WTC11 (cell line): Measurements from ENCODE around the gene PNMA8B. TPM values are rescaled to one million over a fixed set of nuclear protein-coding genes. Genes with fewer than 3 reads are reported as not detected.

Experiments used
- ATAC-seq: fragments of 200-7000 bp; cut with Tn5 transposase; 2 replicates; pipeline ENCODE4 v1.10.0; 2021; ENCODE audit warnings: mild to moderate bottlenecking, moderate library complexity
- CTCF ChIA-PET: fragments of 300-600 bp; sonication (Branson Sonifier 250); formaldehyde crosslinking; loops from one replicate; lab custom pipeline; 2021; ENCODE audit warnings: antibody characterized with exemption; lab: Charles Lee
- POLR2A ChIA-PET: fragments of 350-600 bp; sonication (Branson Sonifier 250); formaldehyde crosslinking; loops from one replicate; lab custom pipeline; 2021; ENCODE audit warnings: antibody characterized with exemption; lab: Charles Lee
- DNase-seq: peaks from one replicate; pipeline ENCODE4 v3.0.0; 2021; ENCODE audit warnings: low spot score
- H3K27ac Mint-ChIP-seq: 2 replicates; pipeline ENCODE4 v1.8.0; 2021; ENCODE audit warnings: mixed read lengths
- H3K27me3 Mint-ChIP-seq: 2 replicates; pipeline ENCODE4 v1.8.0; 2021; ENCODE audit warnings: low read depth, mild to moderate bottlenecking, moderate library complexity, mixed read lengths
- H3K36me3 Mint-ChIP-seq: 2 replicates; pipeline ENCODE4 v1.8.0; 2021; ENCODE audit warnings: mixed read lengths
- H3K4me1 Mint-ChIP-seq: 2 replicates; pipeline ENCODE4 v1.8.0; 2022; ENCODE audit warnings: mixed read lengths
- H3K4me3 Mint-ChIP-seq: 2 replicates; pipeline ENCODE4 v1.8.0; 2021; ENCODE audit warnings: mild to moderate bottlenecking, moderate library complexity, mixed read lengths
- H3K9me3 Mint-ChIP-seq: 2 replicates; pipeline ENCODE4 v1.8.0; 2021; ENCODE audit warnings: mixed read lengths
- ATF2 ChIP-seq: sonication (generic); formaldehyde crosslinking; IDR thresholded peaks from 2 replicates; pipeline ENCODE4 v1.8.1; 2022; ENCODE audit warnings: low read depth, missing genetic modification reagents, borderline replicate concordance
- CDX4 ChIP-seq: fragments of 250-450 bp; sonication (Bioruptor Pico); IDR thresholded peaks from 2 replicates; pipeline ENCODE4 v1.9.0; 2021; ENCODE audit warnings: moderate library complexity, mild to moderate bottlenecking, inconsistent platforms, borderline replicate concordance
- E2F4 ChIP-seq: sonication (generic); formaldehyde crosslinking; IDR thresholded peaks from 2 replicates; pipeline ENCODE4 v1.8.1; 2022; ENCODE audit warnings: low read depth, mild to moderate bottlenecking, moderate library complexity, missing genetic modification reagents, borderline replicate concordance
- EMX1 ChIP-seq: fragments of 250-450 bp; sonication (Bioruptor Pico); IDR thresholded peaks from 2 replicates; pipeline ENCODE4 v1.8.0; 2021; ENCODE audit warnings: mild to moderate bottlenecking
- FOXK1 ChIP-seq: sonication (generic); formaldehyde crosslinking; IDR thresholded peaks from 2 replicates; pipeline ENCODE4 v1.8.0; 2022; ENCODE audit warnings: mild to moderate bottlenecking, moderate library complexity, missing genetic modification reagents
- FOXP1 ChIP-seq: sonication (generic); formaldehyde crosslinking; IDR thresholded peaks from 2 replicates; pipeline ENCODE4 v1.8.0; 2022; ENCODE audit warnings: missing genetic modification reagents, mild to moderate bottlenecking, moderate library complexity, borderline replicate concordance
- FOXP4 ChIP-seq: sonication (generic); formaldehyde crosslinking; IDR thresholded peaks from 2 replicates; pipeline ENCODE4 v1.8.0; 2022; ENCODE audit warnings: mild to moderate bottlenecking, missing genetic modification reagents
- HMGXB4 ChIP-seq: sonication (generic); formaldehyde crosslinking; IDR thresholded peaks from 2 replicates; pipeline ENCODE4 v1.8.1; 2023; ENCODE audit warnings: mild to moderate bottlenecking, moderate library complexity, missing genetic modification reagents
- KAT7 ChIP-seq: sonication (generic); formaldehyde crosslinking; IDR thresholded peaks from 2 replicates; pipeline ENCODE4 v1.8.1; 2023; ENCODE audit warnings: missing genetic modification reagents, mild to moderate bottlenecking, borderline replicate concordance
- NR1H2 ChIP-seq: sonication (generic); formaldehyde crosslinking; IDR thresholded peaks from 2 replicates; pipeline ENCODE4 v1.9.0; 2021; ENCODE audit warnings: mild to moderate bottlenecking, moderate library complexity, missing genetic modification reagents
- NR2C2 ChIP-seq: sonication (generic); formaldehyde crosslinking; IDR thresholded peaks from 2 replicates; pipeline ENCODE4 v1.8.0; 2022; ENCODE audit warnings: mild to moderate bottlenecking, missing genetic modification reagents
- PREB ChIP-seq: sonication (generic); formaldehyde crosslinking; IDR thresholded peaks from 2 replicates; pipeline ENCODE4 v1.8.1; 2022; ENCODE audit warnings: mild to moderate bottlenecking, missing genetic modification reagents, moderate library complexity, borderline replicate concordance
- RORB ChIP-seq: fragments of 250-450 bp; sonication (Bioruptor Pico); IDR thresholded peaks from 2 replicates; pipeline ENCODE4 v1.9.0; 2021; ENCODE audit warnings: mild to moderate bottlenecking
- ZNF138 ChIP-seq: sonication (generic); formaldehyde crosslinking; conservative IDR thresholded peaks from 2 replicates; pipeline ENCODE4 v1.8.1; 2022; ENCODE audit warnings: mild to moderate bottlenecking, moderate library complexity, missing genetic modification reagents
- ZNF219 ChIP-seq: sonication (generic); formaldehyde crosslinking; IDR thresholded peaks from 2 replicates; pipeline ENCODE4 v1.8.0; 2023; ENCODE audit warnings: missing genetic modification reagents, mild to moderate bottlenecking, borderline replicate concordance
- ZNF263 ChIP-seq: sonication (generic); formaldehyde crosslinking; IDR thresholded peaks from 2 replicates; pipeline ENCODE4 v1.8.1; 2022; ENCODE audit warnings: low read depth, mild to moderate bottlenecking, moderate library complexity, missing genetic modification reagents
- ZNF416 ChIP-seq: fragments of 250-450 bp; sonication (Bioruptor Pico); IDR thresholded peaks from 2 replicates; pipeline ENCODE4 v1.9.0; 2021; ENCODE audit warnings: mild to moderate bottlenecking, inconsistent platforms
- total RNA-seq: library from RNA; stranded (reverse); gene quantifications from 3 replicates; pipeline ENCODE4 v1.2.3, GENCODE V29; 2021

Gene PNMA8B
- total RNA-seq, 1 experiment from 2014 or later, result 2.8 TPM

- TF ChIP-seq E2F4 (CRISPR knock-in tag) (no peak), ATF2 (CRISPR knock-in tag) (no peak), NR1H2 (CRISPR knock-in tag) (no peak)
Observed at GRCh38 chr19:46460981-46461380, 34.7 kb downstream of the PNMA8B start (continued).

GRCh38 chr19:46460055-46460454 is 35.6 kb downstream of the PNMA8B start:
- ChIA-PET CTCF (interaction anchor here (0.9 kb wide), 1 partner anchor 56 kb away, joined by 3 read pairs; no protein-coding TSS in a partner anchor), POLR2A (no interaction called here)

More at GRCh38 chr19:46460055-46460454, 35.6 kb downstream of the PNMA8B start:
- Mint-ChIP-seq H3K9me3 (peaks cover 4% of the 10 kb centered on the region), H3K4me1 (no peaks in the 10 kb centered on the region), H3K27me3 (peaks cover 5% of the 10 kb centered on the region; the same call in 1 of the 2 replicates), H3K27ac (no peak overlapping the region)
- TF ChIP-seq NR1H2 (CRISPR knock-in tag) (no peak), CDX4 (no peak), HMGXB4 (CRISPR knock-in tag) (no peak), ZNF138 (CRISPR knock-in tag) (no peak), RORB (no peak), FOXP4 (CRISPR knock-in tag) (no peak), PREB (CRISPR knock-in tag) (no peak), ZNF416 (CRISPR knock-in tag) (no peak), ZNF219 (no peak), KAT7 (CRISPR knock-in tag) (no peak), ZNF263 (no peak), FOXK1 (CRISPR knock-in tag) (no peak), E2F4 (CRISPR knock-in tag) (no peak), EMX1 (CRISPR knock-in tag) (no peak), FOXP1 (no peak), NR2C2 (CRISPR knock-in tag) (no peak)
- TF ChIP-seq, all 79 proteins: peak for 0
- Mint-ChIP-seq H3K36me3 (no peaks in the 10 kb centered on the region; the same call in 1 of the 2 replicates), H3K4me3 (no peak overlapping the region)
- no peak for DNase-seq
- ATAC-seq, result no peak
